Gastrocnemius medialis (tissue), 4 donors: ENCODE results near the gene RIMBP2. TPM values are rescaled to one million over a fixed set of nuclear protein-coding genes. Genes with fewer than 3 reads are reported as not detected.

Experiments
- ATAC-seq, 2 donors: fragments of 150-250 bp; one replicate each; pipeline ENCODE4 v1.9.1; 2016
- DNase-seq, 2 donors: peaks; one replicate each; pipeline ENCODE4 v3.0.0-alpha.2; 2019
- H3K27ac ChIP-seq, 4 donors: fragments of 200-600 bp; sonication (generic); 1 replicate in 1 of 4; 2 replicates in 3 of 4; pipeline ENCODE4 v1.5.1; 2016 to 2018; ENCODE audit warnings: mild to moderate bottlenecking in 2 of 4, moderate library complexity in 1 of 4
- H3K27me3 ChIP-seq, 3 donors: fragments of 200-600 bp; sonication (generic) in 2 of 3; 1 replicate in 1 of 3; 2 replicates in 2 of 3; pipeline versions ENCODE4 v1.5.1 to v1.6.0; 2016 to 2019; ENCODE audit warnings: mild to moderate bottlenecking in 1 of 3, moderate library complexity in 1 of 3
- H3K36me3 ChIP-seq, 2 donors: fragments of 200-600 bp; sonication (generic) in 1 of 2; one replicate each; pipeline ENCODE4 v1.5.1; 2017 to 2018
- H3K4me1 ChIP-seq, 2 donors: fragments of 200-600 bp; sonication (generic) in 1 of 2; one replicate each; pipeline ENCODE4 v1.5.1; 2016 to 2017; ENCODE audit warnings: mild to moderate bottlenecking in 2 of 2
- H3K4me3 ChIP-seq, 4 donors: fragments of 200-600 bp; sonication (generic) in 3 of 4; 1 replicate in 1 of 4; 2 replicates in 3 of 4; pipeline ENCODE4 v1.5.1; 2016 to 2019; ENCODE audit warnings: mild to moderate bottlenecking in 2 of 4
- H3K9me3 ChIP-seq, 3 donors: fragments of 200-600 bp; sonication (generic) in 2 of 3; 1 replicate in 1 of 3; 2 replicates in 2 of 3; pipeline ENCODE4 v1.5.1; 2016 to 2019
- POLR2A ChIP-seq, 2 donors: fragments of 450-650 bp; IDR thresholded peaks; one replicate each; pipeline ENCODE4 v1.6.1; 2017; ENCODE audit warnings: antibody characterized with exemption in 2 of 2, mild to moderate bottlenecking in 2 of 2, moderate library complexity in 2 of 2
- in situ Hi-C, 4 donors: fragments of 200-750 bp; cut with MboI; loops; one replicate each; pipeline versions ENCODE4 v1.15.0 to v1.8.0; 2017; ENCODE audit warnings: low sequenced_read_pairs in 4 of 4
- intact Hi-C: fragments of 100-400 bp; cut with DNase I; formaldehyde crosslinking; loops from one replicate; pipeline ENCODE4 v1.15.1; 2023; ENCODE audit warnings: low total_unique reads
- total RNA-seq, 4 donors: library from RNA; depleted of rRNA; stranded (reverse); fragments of >200 nt; gene quantifications; one replicate each; pipeline versions ENCODE4 v1.1.0 to v1.2.3, GENCODE V29; 2016
- TF ChIP-seq, protein P1 (sequence below), 5 experiments: fragments of 450-650 bp in 3 of 5; fragments of 200-600 bp in 2 of 5; sonication (generic) in 2 of 5; IDR thresholded peaks in 4 of 5; conservative IDR thresholded peaks in 1 of 5; 1 replicate in 4 of 5; 2 replicates in 1 of 5; pipeline ENCODE4 v1.5.1; 2016 to 2019; ENCODE audit warnings: antibody characterized with exemption in 5 of 5, mild to moderate bottlenecking in 3 of 5, moderate library complexity in 3 of 5

RIMBP2 gene
- total RNA-seq, 4 donors from 2014 or later = 0.76 to 2.2 (median 1.2) TPM; not detected in 1

DNA sequence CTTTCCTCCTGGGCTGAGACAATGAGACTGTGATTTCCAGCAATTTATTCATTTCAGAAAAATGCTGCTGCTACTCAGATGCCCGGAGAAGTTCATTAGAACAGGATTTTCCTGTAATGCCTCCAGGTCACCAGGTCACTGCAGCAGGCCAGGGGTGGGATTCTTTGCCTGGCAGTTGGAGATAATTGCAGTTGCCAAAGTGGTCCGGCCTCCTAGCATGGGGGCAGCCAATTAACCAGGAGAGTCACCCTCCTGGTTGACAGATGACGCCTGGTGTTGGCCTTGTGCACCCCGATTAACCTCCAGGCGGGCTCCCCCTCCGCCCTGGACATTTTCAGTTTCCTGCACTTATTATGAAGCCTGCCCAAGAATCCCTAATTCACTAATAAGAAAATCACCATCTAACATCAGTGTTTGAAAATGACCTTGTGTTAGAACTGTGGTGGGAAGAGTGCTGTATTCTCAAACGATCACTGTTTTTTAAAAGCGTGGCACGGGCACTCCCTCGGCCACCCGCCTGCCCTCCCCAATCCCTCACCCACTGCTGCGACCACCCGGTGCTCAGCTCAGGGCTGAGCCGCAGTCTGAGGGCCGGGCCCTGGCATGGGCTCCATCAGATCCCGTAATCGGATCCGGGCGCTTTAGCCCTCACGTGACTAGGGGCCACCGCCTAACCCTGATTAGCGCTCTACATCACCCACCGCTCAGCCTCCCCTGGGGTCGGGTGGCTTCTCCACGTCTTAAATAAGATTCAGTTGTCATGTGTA, 12.9 kb downstream of the RIMBP2 start:
- no peak for ATAC-seq
- Histone ChIP-seq H3K27ac (no peak overlapping the region), H3K36me3 (no peaks in the 10 kb centered on the region), H3K4me3 (no peak overlapping the region), H3K9me3 (no peaks in the 10 kb centered on the region), H3K4me1 (no peaks in the 10 kb centered on the region), H3K27me3 (peaks cover 0 to 3% (median 0%) of the 10 kb centered on the region in 3 donors)
- TF ChIP-seq POLR2A (IDR thresholded peaks at IDR 0.05) = no peak
- TF ChIP-seq, protein P1, sequence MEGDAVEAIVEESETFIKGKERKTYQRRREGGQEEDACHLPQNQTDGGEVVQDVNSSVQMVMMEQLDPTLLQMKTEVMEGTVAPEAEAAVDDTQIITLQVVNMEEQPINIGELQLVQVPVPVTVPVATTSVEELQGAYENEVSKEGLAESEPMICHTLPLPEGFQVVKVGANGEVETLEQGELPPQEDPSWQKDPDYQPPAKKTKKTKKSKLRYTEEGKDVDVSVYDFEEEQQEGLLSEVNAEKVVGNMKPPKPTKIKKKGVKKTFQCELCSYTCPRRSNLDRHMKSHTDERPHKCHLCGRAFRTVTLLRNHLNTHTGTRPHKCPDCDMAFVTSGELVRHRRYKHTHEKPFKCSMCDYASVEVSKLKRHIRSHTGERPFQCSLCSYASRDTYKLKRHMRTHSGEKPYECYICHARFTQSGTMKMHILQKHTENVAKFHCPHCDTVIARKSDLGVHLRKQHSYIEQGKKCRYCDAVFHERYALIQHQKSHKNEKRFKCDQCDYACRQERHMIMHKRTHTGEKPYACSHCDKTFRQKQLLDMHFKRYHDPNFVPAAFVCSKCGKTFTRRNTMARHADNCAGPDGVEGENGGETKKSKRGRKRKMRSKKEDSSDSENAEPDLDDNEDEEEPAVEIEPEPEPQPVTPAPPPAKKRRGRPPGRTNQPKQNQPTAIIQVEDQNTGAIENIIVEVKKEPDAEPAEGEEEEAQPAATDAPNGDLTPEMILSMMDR (IDR thresholded peaks at IDR 0.05 in 4 of 5, conservative IDR thresholded peaks at IDR 0.05 in 1 of 5) = no peak
- in situ Hi-C loops = no loop called here
- intact Hi-C loops = no loop called here
- DNase-seq = no peak

DNA sequence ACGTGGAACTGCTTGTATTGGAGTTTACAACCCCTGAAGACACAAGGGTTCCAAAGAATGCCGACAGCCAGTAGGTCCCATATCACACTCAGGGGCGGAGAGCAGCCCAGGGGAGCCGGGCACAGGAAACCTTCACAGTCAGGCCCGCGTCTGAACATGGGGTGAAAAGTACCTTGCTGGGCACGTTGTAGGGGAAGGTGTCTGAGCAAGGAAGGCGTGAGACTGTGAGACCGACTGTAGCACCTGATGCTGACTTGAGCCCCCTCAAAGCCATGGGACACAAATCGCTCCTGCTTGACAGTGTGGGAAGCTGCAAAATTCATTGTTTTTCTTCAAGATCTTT, 14.7 kb downstream of the RIMBP2 start:
- no peak for ATAC-seq
- H3K36me3 ChIP-seq = no peaks in the 10 kb centered on the region
- in situ Hi-C loops = no loop called here
- no peak for DNase-seq
- intact Hi-C loops = no loop called here
- H3K27ac ChIP-seq = no peak overlapping the region
- H3K27me3 ChIP-seq = peaks cover 0 to 3% (median 0%) of the 10 kb centered on the region in 3 donors
- TF ChIP-seq POLR2A (IDR thresholded peaks at IDR 0.05) = no peak
- TF ChIP-seq, protein P1 (IDR thresholded peaks at IDR 0.05 in 4 of 5, conservative IDR thresholded peaks at IDR 0.05 in 1 of 5) = no peak
- H3K9me3 ChIP-seq = no peaks in the 10 kb centered on the region
- no peaks in the 10 kb centered on the region for H3K4me1 ChIP-seq
- no peak overlapping the region for H3K4me3 ChIP-seq

DNA sequence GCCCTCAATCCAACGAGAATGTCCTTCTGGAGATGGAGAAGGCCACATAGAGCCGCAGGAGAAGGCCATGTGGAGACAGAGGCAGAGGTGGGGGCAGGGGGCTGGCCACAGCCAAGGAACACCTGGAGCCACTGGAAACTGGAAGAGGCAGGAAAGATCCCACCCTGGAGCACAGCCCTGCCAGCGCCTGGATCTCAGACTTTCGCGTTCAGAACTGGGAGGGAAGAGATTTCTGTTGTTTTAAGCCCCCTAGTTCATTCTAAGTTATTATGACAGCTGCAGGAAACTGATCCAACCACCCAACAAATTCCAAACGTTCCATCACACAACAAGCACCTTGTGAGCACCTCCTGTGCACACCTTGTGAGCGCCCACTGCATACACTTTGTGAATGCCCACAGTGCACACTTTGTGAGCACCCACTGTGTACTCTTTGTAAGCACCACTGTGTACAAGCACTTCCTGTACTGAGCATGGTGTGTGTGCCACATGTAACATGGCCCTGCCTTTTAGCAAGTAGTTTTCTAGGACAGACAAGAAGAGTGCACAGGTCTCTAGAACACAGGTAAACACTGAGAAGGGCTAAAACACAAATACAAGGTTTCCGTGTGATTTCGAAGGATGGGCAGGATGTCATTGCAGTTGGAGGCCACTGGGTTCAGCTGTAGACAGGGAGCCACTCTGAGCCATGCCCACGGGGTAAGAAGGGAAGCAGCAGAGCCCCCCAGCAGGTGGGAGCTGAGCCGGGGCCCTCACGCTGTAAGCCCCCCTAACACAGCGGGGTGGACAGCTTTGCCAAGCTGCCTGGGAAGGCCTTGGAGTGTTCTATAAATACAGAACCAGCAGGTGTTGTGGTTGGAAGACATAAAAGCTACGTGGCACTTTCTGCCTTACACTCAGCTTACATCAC, 15.4 kb downstream of the RIMBP2 start:
- no peak for ATAC-seq

DNA sequence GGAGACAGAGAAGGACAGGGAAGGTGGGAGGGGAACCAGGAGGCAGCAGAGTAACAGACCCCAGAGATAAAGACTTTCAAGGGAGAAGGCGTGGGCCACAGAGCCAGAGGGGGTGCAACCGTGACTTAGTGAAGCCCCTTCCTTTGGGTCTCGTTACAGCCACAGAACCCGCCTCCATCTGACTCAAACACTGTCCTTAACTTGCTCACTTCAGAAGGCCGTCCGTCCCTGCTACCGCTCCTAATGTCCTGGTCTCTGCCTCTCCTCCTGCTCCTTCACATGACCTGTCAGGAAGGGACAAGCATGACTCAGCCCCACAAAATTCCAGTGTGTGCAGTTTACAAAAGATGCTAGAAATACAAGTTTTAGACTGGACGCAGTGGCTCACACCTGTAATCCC, 18.0 kb downstream of the RIMBP2 start:
- Histone ChIP-seq H3K27me3 (no peaks in the 10 kb centered on the region), H3K36me3 (no peaks in the 10 kb centered on the region), H3K27ac (no peak overlapping the region), H3K9me3 (no peaks in the 10 kb centered on the region), H3K4me3 (no peak overlapping the region), H3K4me1 (no peaks in the 10 kb centered on the region)
- intact Hi-C loops = no loop called here
- in situ Hi-C loops = no loop called here
- ATAC-seq (no peak), DNase-seq (no peak)
- TF ChIP-seq, protein P1 (IDR thresholded peaks at IDR 0.05 in 4 of 5, conservative IDR thresholded peaks at IDR 0.05 in 1 of 5) = no peak
- no peak for TF ChIP-seq POLR2A (IDR thresholded peaks at IDR 0.05)

More for the DNA sequence above, 15.4 kb downstream of the RIMBP2 start:
- H3K36me3 ChIP-seq = no peaks in the 10 kb centered on the region
- peaks cover 0 to 3% (median 0%) of the 10 kb centered on the region in 3 donors for H3K27me3 ChIP-seq
- no peak overlapping the region for H3K27ac ChIP-seq
- intact Hi-C loops (no loop called here), in situ Hi-C loops (no loop called here)
- TF ChIP-seq, protein P1 (IDR thresholded peaks at IDR 0.05 in 4 of 5, conservative IDR thresholded peaks at IDR 0.05 in 1 of 5) = no peak
- no peak for TF ChIP-seq POLR2A (IDR thresholded peaks at IDR 0.05)
- H3K9me3 ChIP-seq = no peaks in the 10 kb centered on the region
- H3K4me3 ChIP-seq = no peak overlapping the region
- no peaks in the 10 kb centered on the region for H3K4me1 ChIP-seq
- no peak for DNase-seq
